ENCODE data around the gene DYNLT4.
A peak's percentile ranks its signal among the peaks of the same experiment; 100 is the strongest.
"Not testable (repeated sequence)": the region's sequence is repeated elsewhere in the genome, so short reads cannot be mapped to it uniquely, and the experiment has no call there.

DYNLT4 gene

GRCh38 chr1:44786138-44786840 lies 20.9 kb downstream of the DYNLT4 start:
- no peak for DNase-seq

GRCh38 chr1:44785501-44786137 lies 21.5 kb downstream of the DYNLT4 start:
- no peak for DNase-seq

GRCh38 chr1:44785029-44785380 lies 22.1 kb downstream of the DYNLT4 start:
- DNase-seq: no peak

GRCh38 chr1:44784094-44785028 lies 22.8 kb downstream of the DYNLT4 start:
- DNase-seq: no peak

GRCh38 chr1:44783697-44784093 lies 23.5 kb downstream of the DYNLT4 start:
- DNase-seq: no peak

GRCh38 chr1:44780583-44781121 lies 26.5 kb downstream of the DYNLT4 start:
- DNase-seq: no peak

GRCh38 chr1:44778705-44779576 lies 28.2 kb downstream of the DYNLT4 start:
- DNase-seq: no peak

- DNase-seq: no peak
These were observed 29.0 kb downstream of the DYNLT4 start for GRCh38 chr1:44777969-44778635.

GRCh38 chr1:44777547-44777946 lies 29.6 kb downstream of the DYNLT4 start:
- DNase-seq: no peak

GRCh38 chr1:44776730-44777068 lies 30.5 kb downstream of the DYNLT4 start:
- DNase-seq: no peak

GRCh38 chr1:44775930-44776729 lies 31.0 kb downstream of the DYNLT4 start:
- DNase-seq: no peak

GRCh38 chr1:44775078-44775929 lies 31.8 kb downstream of the DYNLT4 start, which contains the start of gene RPS8:
Gene RPS8 (plus strand): TSS chr1:44775540. CDS start chr1:44775597, 57 bp downstream.
- DNase-seq: peak; percentile 85

- DNase-seq: not testable (repeated sequence)
These were observed 40.7 kb downstream of the DYNLT4 start for GRCh38 chr1:44766421-44766820.

GRCh38 chr1:44760876-44761275 lies 46.3 kb downstream of the DYNLT4 start:
- DNase-seq: no peak

GRCh38 chr1:44759077-44759476 lies 48.1 kb downstream of the DYNLT4 start:
- no peak for DNase-seq

GRCh38 chr1:44757420-44757819 lies 49.7 kb downstream of the DYNLT4 start:
- no peak for DNase-seq
